ENCODE data around the gene MB21D2.

The MB21D2 gene

GRCh38 chr3:192914848-192915247 lies 2.8 kb downstream of the MB21D2 start:
- Histone ChIP-seq H4K8ac (ENCODE audit: low read depth, low read length) (no peak overlapping the region), H3K23ac (ENCODE audit: low read length) (no peak overlapping the region), H4K91ac (ENCODE audit: low read depth, low read length) (no peak overlapping the region), H3K14ac (ENCODE audit: low read length) (no peak overlapping the region), H3K27me3 (ENCODE audit: insufficient read depth, low read length) (no peaks in the 10 kb centered on the region), H2AK5ac (ENCODE audit: low read length) (no peak overlapping the region), H3K9ac (ENCODE audit: low read length) (no peak overlapping the region), H3K4me3 (ENCODE audit: low read depth, low read length) (no peak overlapping the region), H3K36me3 (ENCODE audit: control insufficient read depth in 1 of 2, insufficient read depth in 2 of 2, low read length in 2 of 2) (no peaks in the 10 kb centered on the region), H3K4me2 (ENCODE audit: low read length) (no peak overlapping the region), H3K18ac (ENCODE audit: low read length) (no peak overlapping the region), H3K27ac (ENCODE audit: low read depth, low read length) (no peak overlapping the region), H3K4me1 (ENCODE audit: control insufficient read depth in 1 of 2, insufficient read depth in 2 of 2, low read length in 2 of 2) (peaks cover 3 to 5% of the 10 kb centered on the region in 2 experiments), H3K79me1 (ENCODE audit: low read length) (peaks cover 15% of the 10 kb centered on the region), H3K4ac (ENCODE audit: low read depth, low read length) (peak overlapping the region; percentile 35), H2BK12ac (ENCODE audit: low read length) (peak overlapping the region; percentile 56), H2BK120ac (ENCODE audit: insufficient read depth, low read length, poor library complexity) (no peak overlapping the region), H2AFZ (ENCODE audit: insufficient read depth, low read length, poor library complexity) (no peak overlapping the region), H2BK5ac (ENCODE audit: low read depth, low read length, poor library complexity) (no peak overlapping the region), H3K79me2 (ENCODE audit: control insufficient read depth, insufficient read depth, low read length, poor library complexity) (peaks cover 20% of the 10 kb centered on the region), H4K12ac (ENCODE audit: low read depth, low read length) (no peak overlapping the region), H3K9me3 (ENCODE audit: insufficient read depth, low read depth, low read length) (no peaks in the 10 kb centered on the region)
- no CpG with 5 or more reads among the region's 2 CpGs for WGBS (ENCODE audit: extremely low coverage, insufficient coverage, insufficient read length)
- DNase-seq, result no peak

GRCh38 chr3:192913540-192913939 lies 4.1 kb downstream of the MB21D2 start:
- H3K4me2 ChIP-seq (ENCODE audit: low read length), result no peak overlapping the region
- DNase-seq, result no peak
- no peak overlapping the region for H4K12ac ChIP-seq (ENCODE audit: low read depth, low read length)
- no peaks in the 10 kb centered on the region for H3K27me3 ChIP-seq (ENCODE audit: insufficient read depth, low read length)
- peaks cover 20% of the 10 kb centered on the region for H3K79me2 ChIP-seq (ENCODE audit: control insufficient read depth, insufficient read depth, low read length, poor library complexity)
- H3K79me1 ChIP-seq (ENCODE audit: low read length), result peaks cover 15% of the 10 kb centered on the region
- peaks cover 3 to 7% of the 10 kb centered on the region in 2 experiments for H3K4me1 ChIP-seq (ENCODE audit: control insufficient read depth in 1 of 2, insufficient read depth in 2 of 2, low read length in 2 of 2)
- H3K36me3 ChIP-seq (ENCODE audit: control insufficient read depth in 1 of 2, insufficient read depth in 2 of 2, low read length in 2 of 2), result no peaks in the 10 kb centered on the region
- H3K18ac ChIP-seq (ENCODE audit: low read length), result no peak overlapping the region
- peak overlapping the region; percentile 95 for H3K4ac ChIP-seq (ENCODE audit: low read depth, low read length)
- H4K8ac ChIP-seq (ENCODE audit: low read depth, low read length), result no peak overlapping the region
- no peak overlapping the region for H3K4me3 ChIP-seq (ENCODE audit: low read depth, low read length)
- no peak overlapping the region for H3K27ac ChIP-seq (ENCODE audit: low read depth, low read length)
- no peak overlapping the region for H2BK120ac ChIP-seq (ENCODE audit: insufficient read depth, low read length, poor library complexity)
- no peak overlapping the region for H2AFZ ChIP-seq (ENCODE audit: insufficient read depth, low read length, poor library complexity)
- H2AK5ac ChIP-seq (ENCODE audit: low read length), result no peak overlapping the region
- no CpG with 5 or more reads among the region's 4 CpGs for WGBS (ENCODE audit: extremely low coverage, insufficient coverage, insufficient read length)
- no peaks in the 10 kb centered on the region for H3K9me3 ChIP-seq (ENCODE audit: insufficient read depth, low read depth, low read length)
- H3K23ac ChIP-seq (ENCODE audit: low read length), result no peak overlapping the region
- H3K9ac ChIP-seq (ENCODE audit: low read length), result no peak overlapping the region
- no peak overlapping the region for H2BK12ac ChIP-seq (ENCODE audit: low read length)
- H4K91ac ChIP-seq (ENCODE audit: low read depth, low read length), result no peak overlapping the region
- H3K14ac ChIP-seq (ENCODE audit: low read length), result no peak overlapping the region
- H2BK5ac ChIP-seq (ENCODE audit: low read depth, low read length, poor library complexity), result no peak overlapping the region

- Histone ChIP-seq H4K12ac (ENCODE audit: low read depth, low read length) (no peak overlapping the region), H4K91ac (ENCODE audit: low read depth, low read length) (no peak overlapping the region), H3K79me1 (ENCODE audit: low read length) (peaks cover 9% of the 10 kb centered on the region), H3K4me2 (ENCODE audit: low read length) (no peak overlapping the region), H3K4me1 (ENCODE audit: control insufficient read depth in 1 of 2, insufficient read depth in 2 of 2, low read length in 2 of 2) (peaks cover 12 to 19% of the 10 kb centered on the region in 2 experiments), H3K23ac (ENCODE audit: low read length) (no peak overlapping the region), H3K4ac (ENCODE audit: low read depth, low read length) (peak overlapping the region; percentile 60), H3K9me3 (ENCODE audit: insufficient read depth, low read depth, low read length) (no peaks in the 10 kb centered on the region), H3K14ac (ENCODE audit: low read length) (no peak overlapping the region), H2AFZ (ENCODE audit: insufficient read depth, low read length, poor library complexity) (no peak overlapping the region), H3K36me3 (ENCODE audit: control insufficient read depth in 1 of 2, insufficient read depth in 2 of 2, low read length in 2 of 2) (no peaks in the 10 kb centered on the region), H3K18ac (ENCODE audit: low read length) (no peak overlapping the region), H2BK5ac (ENCODE audit: low read depth, low read length, poor library complexity) (no peak overlapping the region), H2BK120ac (ENCODE audit: insufficient read depth, low read length, poor library complexity) (no peak overlapping the region), H2AK5ac (ENCODE audit: low read length) (no peak overlapping the region), H3K27ac (ENCODE audit: low read depth, low read length) (no peak overlapping the region), H3K79me2 (ENCODE audit: control insufficient read depth, insufficient read depth, low read length, poor library complexity) (peaks cover 5% of the 10 kb centered on the region), H3K27me3 (ENCODE audit: insufficient read depth, low read length) (no peaks in the 10 kb centered on the region), H2BK12ac (ENCODE audit: low read length) (no peak overlapping the region), H4K8ac (ENCODE audit: low read depth, low read length) (no peak overlapping the region), H3K9ac (ENCODE audit: low read length) (no peak overlapping the region), H3K4me3 (ENCODE audit: low read depth, low read length) (no peak overlapping the region)
- DNase-seq, result no peak
- WGBS (ENCODE audit: extremely low coverage, insufficient coverage, insufficient read length), result no CpG with 5 or more reads among the region's 1 CpG
Observed at GRCh38 chr3:192911293-192911692, 6.4 kb downstream of the MB21D2 start.

- H2BK5ac ChIP-seq (ENCODE audit: low read depth, low read length, poor library complexity), result peak overlapping the region; percentile 69
- no peak overlapping the region for H4K12ac ChIP-seq (ENCODE audit: low read depth, low read length)
- peaks cover 12% of the 10 kb centered on the region for H3K79me1 ChIP-seq (ENCODE audit: low read length)
- no peaks in the 10 kb centered on the region for H3K27me3 ChIP-seq (ENCODE audit: insufficient read depth, low read length)
- H2BK12ac ChIP-seq (ENCODE audit: low read length), result peak overlapping the region; percentile 21
- H3K4me1 ChIP-seq (ENCODE audit: control insufficient read depth in 1 of 2, insufficient read depth in 2 of 2, low read length in 2 of 2), result peaks cover 14 to 20% of the 10 kb centered on the region in 2 experiments
- H3K18ac ChIP-seq (ENCODE audit: low read length), result no peak overlapping the region
- peaks cover 3% of the 10 kb centered on the region for H3K9me3 ChIP-seq (ENCODE audit: insufficient read depth, low read depth, low read length)
- no peak overlapping the region for H3K4me3 ChIP-seq (ENCODE audit: low read depth, low read length)
- H3K79me2 ChIP-seq (ENCODE audit: control insufficient read depth, insufficient read depth, low read length, poor library complexity), result peaks cover 5% of the 10 kb centered on the region
- H2BK120ac ChIP-seq (ENCODE audit: insufficient read depth, low read length, poor library complexity), result peak overlapping the region; percentile 10
- peak overlapping the region; percentile 4 for H4K91ac ChIP-seq (ENCODE audit: low read depth, low read length)
- no peak overlapping the region for H3K14ac ChIP-seq (ENCODE audit: low read length)
- peak; percentile 74 to 96 for DNase-seq
- no peak overlapping the region for H2AFZ ChIP-seq (ENCODE audit: insufficient read depth, low read length, poor library complexity)
- peak overlapping the region; percentile 87 for H3K27ac ChIP-seq (ENCODE audit: low read depth, low read length)
- H2AK5ac ChIP-seq (ENCODE audit: low read length), result no peak overlapping the region
- H3K36me3 ChIP-seq (ENCODE audit: control insufficient read depth in 1 of 2, insufficient read depth in 2 of 2, low read length in 2 of 2), result peaks cover 0 to 3% of the 10 kb centered on the region in 2 experiments
- H3K9ac ChIP-seq (ENCODE audit: low read length), result no peak overlapping the region
- H3K4ac ChIP-seq (ENCODE audit: low read depth, low read length), result no peak overlapping the region
- no peak overlapping the region for H3K23ac ChIP-seq (ENCODE audit: low read length)
- no CpG with 5 or more reads among the region's 4 CpGs for WGBS (ENCODE audit: extremely low coverage, insufficient coverage, insufficient read length)
- peak overlapping the region; percentile 54 for H3K4me2 ChIP-seq (ENCODE audit: low read length)
- H4K8ac ChIP-seq (ENCODE audit: low read depth, low read length), result no peak overlapping the region
Observed at GRCh38 chr3:192907784-192908183, 9.9 kb downstream of the MB21D2 start.
